Hematopoietic multipotent progenitor cell treated with erythropoietin and hydrocortisone succinate and interleukin-3 and kit ligand, for 4 days (in vitro differentiated cells): ENCODE measurements around the gene NOM1.
"Not testable (repeated sequence)": the region's sequence is repeated elsewhere in the genome, so short reads cannot be mapped to it uniquely, and the experiment has no call there.

ENCODE experiments used
- DNase-seq: peaks from one replicate; pipeline ENCODE4 v3.0.0-alpha.2; 2015

The NOM1 gene, protein sequence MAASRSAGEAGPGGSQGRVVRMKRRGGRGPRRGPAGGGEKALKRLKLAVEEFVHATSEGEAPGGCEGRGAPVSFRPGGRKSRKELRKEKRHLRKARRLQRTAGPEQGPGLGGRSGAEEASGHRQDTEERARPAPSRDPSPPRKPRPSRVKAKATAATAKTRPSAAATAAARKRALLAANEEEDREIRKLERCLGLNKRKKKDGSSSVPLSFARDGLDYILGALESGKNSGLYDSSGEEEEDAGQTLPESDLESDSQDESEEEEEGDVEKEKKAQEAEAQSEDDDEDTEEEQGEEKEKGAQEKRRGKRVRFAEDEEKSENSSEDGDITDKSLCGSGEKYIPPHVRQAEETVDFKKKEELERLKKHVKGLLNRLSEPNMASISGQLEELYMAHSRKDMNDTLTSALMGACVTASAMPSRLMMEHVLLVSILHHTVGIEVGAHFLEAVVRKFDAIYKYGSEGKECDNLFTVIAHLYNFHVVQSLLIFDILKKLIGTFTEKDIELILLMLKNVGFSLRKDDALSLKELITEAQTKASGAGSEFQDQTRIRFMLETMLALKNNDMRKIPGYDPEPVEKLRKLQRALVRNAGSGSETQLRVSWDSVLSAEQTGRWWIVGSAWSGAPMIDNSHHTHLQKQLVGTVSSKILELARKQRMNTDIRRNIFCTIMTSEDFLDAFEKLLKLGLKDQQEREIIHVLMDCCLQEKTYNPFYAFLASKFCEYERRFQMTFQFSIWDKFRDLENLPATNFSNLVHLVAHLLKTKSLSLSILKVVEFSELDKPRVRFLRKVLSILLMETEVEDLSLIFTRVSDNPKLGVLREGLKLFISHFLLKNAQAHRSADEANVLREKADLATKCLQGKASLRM

DNA sequence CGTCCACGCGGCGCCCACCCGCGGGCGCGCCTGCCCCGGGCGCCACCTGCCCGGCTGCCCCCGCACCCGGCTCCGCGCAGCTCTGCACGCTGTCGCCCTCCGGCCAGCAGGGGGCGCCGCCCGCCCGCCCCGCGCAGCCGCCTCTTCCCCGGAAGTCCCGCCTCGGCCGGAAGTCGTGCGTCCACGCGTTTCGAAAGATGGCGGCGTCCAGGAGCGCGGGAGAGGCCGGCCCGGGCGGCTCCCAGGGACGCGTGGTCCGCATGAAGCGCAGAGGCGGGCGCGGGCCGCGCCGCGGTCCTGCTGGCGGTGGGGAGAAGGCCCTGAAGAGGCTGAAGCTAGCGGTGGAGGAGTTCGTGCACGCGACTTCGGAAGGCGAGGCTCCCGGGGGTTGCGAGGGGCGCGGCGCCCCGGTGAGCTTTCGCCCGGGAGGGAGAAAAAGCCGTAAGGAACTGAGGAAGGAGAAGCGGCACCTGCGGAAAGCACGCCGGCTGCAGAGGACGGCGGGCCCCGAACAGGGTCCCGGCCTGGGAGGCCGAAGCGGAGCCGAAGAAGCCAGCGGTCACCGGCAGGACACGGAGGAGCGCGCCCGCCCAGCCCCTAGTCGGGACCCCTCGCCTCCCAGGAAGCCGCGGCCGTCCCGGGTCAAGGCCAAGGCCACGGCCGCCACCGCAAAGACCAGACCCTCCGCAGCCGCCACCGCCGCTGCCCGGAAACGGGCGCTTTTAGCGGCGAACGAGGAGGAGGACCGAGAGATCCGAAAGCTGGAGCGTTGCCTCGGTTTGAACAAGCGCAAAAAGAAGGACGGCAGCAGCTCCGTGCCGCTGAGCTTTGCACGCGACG is at the start of gene NOM1:
TSS of gene NOM1 (plus strand) at position 172 of the 840 bp plus-strand sequence. CDS start at position 198, 26 bp downstream.
- peak; percentile 95 for DNase-seq

DNA sequence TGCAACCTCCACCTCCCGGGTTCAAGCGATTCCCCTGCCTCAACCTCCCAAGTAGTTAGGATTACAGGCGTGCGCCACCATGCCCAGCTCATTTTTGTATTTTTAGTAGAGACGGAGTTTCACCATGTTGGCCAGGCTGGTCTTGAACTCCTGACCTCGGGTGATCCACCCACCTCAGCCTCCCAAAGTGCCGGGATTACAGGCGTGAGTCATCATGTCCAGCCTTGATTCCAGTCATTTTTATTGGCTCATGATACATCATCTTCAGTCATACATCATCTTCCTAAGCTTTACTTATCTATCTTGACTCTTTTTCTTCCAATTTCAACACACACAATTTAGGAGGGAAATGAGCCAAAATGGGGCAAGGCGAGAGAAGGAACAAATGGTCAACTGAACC is 49.4 kb upstream of the NOM1 start:
- DNase-seq: not testable (repeated sequence)

DNA sequence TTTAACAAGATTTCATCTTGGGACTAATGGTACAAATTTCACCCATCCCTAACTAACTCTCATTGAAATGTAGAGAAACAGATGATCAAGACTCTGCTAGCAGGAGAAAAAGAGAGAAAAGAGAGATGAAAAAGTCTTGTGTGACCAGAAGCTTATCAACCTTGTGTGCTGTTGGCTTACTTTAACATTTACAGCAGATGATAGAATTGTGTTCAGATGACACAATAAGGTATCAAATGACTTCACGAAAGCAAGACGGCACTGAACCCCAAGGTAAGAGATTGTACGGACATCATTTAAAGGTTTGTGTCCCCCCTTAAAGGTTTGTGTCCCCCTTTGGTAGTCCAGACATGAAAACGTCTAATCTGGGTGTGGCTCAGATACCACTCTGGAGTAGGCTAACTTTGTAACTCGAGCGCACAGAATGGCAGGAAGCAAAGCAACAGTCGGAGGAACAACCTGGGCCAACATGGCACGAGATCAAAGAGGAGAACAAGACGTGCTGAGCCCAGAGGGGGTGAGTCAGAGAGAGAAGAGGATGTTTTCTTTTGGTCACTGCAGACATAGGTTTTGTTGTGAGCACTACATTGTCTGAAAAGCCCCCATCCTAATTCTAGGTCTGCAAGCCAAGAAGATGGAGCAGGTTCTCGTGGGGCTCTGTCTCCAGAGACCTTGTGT is 46.1 kb upstream of the NOM1 start:
- DNase-seq: no peak

DNA sequence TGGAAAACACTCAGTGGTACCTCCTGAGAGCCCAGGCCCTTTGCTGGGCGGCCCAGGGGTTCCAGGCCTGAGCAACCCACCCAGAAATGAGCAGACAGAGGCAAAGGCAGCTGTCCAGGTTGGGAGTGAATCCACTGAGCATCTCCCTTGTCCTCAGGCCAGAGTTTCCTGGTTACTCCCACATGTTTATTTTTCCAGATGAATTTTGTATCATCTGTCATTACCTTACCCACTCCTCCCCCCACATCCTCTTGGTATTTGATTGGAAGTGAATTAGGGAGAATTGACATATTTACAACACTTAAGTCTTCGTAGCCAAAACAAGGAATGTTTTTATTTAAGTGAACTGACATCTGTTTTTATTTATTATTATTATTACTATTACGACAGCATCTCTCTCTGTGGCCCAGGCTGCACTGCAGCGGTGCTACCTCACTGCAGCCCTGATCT is 43.3 kb upstream of the NOM1 start:
- DNase-seq: no peak

DNA sequence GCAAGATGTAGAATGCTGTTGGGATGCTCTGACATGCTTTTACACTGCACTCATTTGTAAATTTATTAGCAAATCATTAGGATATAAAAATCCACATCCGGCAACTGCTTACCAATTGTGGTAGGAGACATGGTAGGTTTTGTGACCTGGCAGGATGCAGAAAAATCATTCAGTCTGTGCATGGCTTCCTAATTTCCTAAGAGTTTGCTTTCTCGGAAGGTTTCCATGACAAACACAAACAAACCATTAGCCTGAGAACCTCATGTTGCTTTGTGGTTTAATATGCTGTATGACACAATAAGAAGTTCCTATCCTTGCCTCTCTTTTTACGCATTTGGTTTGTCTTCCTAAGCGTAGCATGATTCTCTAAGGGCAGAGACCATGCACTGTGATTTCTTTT is 41.9 kb upstream of the NOM1 start:
- peak; percentile 24 for DNase-seq

DNA sequence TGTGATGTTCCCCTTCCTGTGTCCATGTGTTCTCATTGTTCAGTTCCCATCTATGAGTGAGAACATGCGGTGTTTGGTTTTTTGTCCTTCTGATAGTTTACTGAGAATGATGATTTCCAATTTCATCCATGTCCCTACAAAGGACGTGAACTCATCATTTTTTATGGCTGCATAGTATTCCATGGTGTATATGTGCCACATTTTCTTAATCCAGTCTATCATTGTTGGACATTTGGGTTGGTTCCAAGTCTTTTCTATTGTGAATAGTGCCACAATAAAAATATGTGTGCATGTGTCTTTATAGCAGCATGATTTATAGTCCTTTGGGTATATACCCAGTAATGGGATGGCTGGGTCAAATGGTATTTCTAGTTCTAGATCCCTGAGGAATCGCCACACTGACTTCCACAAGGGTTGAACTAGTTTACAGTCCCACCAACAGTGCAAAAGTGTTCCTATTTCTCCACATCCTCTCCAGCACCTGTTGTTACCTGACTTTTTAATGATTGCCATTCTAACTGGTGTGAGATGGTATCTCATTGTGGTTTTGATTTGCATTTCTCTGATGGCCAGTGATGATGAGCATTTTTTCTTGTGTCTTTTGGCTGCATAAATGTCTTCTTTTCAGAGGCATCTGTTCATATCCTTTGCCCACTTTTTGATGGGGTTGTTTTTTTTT is 39.8 kb upstream of the NOM1 start:
- not testable (repeated sequence) for DNase-seq

DNA sequence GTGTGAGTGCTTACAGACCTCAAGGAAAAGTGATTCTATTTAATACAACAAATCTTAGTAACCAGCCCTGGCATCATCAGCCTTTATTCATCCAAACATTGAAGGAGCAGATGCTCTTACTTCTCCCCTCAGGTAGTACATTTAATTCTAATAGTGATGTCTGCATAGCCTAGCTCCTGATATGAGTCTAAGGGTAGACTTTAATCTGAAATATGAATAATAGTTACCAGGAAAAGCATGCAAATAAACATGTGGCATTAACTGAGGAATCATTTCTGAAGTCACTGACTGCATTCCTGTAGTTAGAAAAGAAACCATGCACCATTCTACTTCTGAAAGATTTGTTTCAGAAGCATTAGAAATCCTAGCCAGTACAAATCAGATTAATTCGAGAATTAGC is 30.9 kb upstream of the NOM1 start:
- no peak for DNase-seq

DNA sequence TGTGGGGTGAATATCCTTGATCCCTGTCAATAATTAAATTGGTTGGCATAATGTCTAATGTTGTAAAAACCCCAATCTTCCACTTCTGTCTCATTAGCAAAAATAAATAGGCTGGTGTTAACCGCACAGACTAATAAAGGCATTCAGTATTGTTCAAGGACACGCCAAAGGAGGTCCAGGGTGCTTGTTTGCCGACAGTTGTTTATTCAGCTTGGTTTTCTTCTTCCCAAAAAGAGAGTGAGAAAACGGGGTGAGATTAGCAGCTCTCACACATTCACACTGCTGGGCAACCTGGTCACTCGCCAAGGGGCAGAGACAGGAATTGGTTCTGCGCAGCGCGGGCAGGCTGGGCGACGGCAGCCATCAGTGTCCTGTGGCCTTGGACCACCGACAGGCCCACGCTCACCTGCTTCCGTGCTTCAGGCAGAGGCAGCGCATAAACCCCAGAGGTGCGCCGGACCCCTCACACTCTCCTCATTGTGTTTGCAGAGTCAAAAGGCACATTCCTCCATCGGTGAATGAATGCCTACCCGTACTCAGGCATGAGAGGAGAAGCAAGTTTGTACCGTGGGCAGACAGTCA is 30.3 kb upstream of the NOM1 start:
- no peak for DNase-seq

DNA sequence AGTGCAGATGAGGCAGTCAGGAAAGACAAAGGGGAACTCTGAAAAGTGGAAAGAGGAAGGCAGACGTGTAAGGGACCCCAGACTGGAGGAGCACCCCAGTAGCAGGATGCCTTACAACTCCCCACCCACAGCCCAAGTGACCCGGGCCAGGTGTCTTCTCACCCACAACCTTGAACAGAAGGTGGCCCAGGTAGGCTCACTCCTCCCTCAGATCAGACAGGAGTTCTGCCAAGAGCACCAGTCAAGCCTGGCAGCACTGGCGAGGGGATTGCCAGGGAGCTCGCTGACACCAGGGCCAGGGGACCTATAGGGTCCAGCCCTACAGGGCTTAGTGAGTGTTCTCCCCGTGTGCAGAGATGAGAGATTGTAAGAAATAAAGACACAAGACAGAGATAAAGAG is 29.4 kb upstream of the NOM1 start:
- no peak for DNase-seq

DNA sequence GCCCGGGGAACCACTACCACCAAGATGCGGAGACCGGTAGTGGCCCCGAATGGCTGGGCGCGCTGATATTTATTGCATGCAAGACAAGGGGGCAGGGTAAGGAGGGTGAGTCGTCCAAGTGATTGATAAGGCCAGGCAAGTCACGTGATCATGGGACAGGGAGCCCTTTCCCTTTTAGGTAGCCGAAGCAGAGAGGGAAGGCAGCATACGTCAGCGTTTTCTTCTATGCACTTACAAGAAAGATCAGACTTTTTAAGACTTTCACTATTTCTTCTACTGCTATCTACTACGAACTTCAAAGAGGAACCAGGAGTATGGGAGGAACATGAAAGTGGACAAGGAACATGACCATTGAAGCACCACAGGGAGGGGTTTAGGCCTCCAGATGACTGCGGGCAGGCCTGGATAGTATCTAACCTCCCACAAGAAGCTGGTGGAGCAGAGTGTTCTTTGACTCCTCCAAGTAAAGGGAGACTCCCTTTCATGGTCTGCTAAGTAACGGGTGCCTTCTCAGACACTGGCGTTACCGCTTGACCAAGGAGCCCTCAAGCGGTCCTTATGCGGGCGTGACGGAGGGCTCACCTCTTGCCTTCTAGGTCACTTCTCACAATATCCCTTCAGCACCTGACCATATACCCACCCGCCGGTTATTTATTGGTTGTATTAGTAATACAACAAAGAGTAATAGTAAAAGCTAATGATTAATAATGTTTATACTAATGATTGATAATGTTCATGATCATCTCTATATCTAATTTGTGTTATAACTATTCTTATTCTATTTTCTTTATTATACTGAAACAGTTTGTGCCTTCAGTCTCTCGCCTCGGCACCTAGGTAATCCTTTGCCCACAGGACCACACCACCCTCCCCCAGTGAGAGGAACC is 28.8 kb upstream of the NOM1 start:
- not testable (repeated sequence) for DNase-seq

DNA sequence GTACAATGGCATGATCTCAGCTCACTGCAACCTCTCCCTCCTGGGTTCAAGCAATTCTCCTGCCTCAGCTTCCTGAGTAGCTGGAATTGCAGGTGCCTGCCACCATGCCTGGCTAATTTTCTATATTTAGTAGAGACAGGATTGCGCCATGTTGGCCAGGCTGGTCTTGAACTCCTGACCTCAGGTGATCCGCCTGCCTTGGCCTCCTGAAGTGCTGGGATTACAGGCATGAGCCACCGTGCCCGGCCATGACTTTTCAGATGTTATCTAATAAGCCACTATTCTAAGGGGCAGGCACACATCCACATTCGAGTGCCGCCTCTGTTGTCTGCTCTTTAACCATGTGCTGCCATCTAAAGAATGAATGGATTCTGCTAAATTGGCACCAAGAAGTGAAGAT is 27.2 kb upstream of the NOM1 start:
- not testable (repeated sequence) for DNase-seq

DNA sequence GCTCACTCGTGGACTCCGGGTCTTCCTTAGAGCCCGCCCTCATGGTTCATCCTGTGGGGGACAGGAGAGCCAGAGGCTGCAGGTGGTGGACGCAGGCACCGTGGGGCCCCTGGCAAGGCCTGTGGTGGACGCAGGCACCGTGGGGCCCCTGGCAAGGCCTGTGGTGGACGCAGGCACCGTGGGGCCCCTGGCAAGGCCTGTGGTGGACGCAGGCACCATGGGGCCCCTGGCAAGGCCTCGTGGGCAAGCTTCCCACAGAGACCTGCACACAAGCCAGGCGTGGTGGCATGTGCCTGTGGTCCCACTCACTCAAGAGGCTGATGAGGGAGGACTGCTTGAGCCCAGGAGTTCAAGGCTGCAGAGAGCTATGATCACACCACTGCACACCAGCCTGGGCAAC is 23.7 kb upstream of the NOM1 start:
- DNase-seq: not testable (repeated sequence)

DNA sequence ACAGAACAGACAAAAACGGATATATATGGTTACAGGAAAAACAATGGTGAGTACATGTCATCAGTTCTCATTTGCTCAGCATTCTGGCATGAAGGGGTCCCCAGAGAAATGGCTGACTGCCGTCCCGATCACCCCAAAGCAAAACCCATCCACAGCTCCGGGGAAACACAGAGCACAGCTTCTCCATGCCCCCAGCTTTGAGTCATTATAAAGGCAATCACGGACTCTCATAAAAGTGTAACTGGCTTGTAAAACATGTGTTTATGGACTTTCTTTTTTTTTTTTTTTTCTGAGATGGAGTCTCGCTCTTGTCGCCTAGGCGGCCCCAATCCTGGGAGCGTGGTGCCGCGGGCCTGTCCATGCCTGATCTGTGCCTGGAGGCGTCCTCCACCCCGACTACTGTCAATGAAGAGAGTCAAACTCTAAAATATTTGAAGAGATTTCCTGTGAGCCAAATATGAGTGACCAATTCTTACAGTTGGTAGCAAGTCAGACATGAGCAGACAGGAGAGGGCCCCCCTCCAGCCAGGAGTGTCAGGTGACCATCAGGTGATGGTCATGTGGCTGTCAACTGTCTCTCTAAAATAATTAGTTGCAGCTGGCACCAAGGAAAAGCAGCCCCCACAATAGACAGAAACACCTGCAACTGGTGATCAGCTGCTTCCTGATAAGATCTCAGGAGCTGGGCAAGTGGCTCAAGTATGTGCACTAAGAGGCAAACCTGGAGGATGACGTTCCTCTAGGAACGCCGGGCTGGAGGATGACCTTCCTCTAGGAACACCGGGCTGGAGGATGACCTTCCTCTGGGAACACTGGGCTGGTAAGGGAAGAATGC is 21.7 kb upstream of the NOM1 start:
- no peak for DNase-seq

DNA sequence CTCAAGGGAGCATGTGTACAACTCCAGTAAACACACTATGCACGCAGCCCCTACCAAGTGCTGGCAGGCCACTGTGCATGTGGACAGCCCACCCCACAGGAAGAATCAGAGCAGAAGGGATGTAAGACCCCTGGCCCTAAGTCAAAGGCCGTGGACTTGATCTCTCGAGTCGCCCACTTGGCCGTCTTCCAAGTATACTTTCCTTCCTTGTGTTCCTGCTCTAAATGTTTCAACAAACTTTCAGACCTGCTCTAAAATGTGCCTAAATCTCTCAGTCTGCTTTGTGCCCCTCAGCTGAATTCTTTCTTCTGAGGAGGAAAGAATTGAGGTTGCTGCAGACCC is 21.1 kb upstream of the NOM1 start:
- no peak for DNase-seq

DNA sequence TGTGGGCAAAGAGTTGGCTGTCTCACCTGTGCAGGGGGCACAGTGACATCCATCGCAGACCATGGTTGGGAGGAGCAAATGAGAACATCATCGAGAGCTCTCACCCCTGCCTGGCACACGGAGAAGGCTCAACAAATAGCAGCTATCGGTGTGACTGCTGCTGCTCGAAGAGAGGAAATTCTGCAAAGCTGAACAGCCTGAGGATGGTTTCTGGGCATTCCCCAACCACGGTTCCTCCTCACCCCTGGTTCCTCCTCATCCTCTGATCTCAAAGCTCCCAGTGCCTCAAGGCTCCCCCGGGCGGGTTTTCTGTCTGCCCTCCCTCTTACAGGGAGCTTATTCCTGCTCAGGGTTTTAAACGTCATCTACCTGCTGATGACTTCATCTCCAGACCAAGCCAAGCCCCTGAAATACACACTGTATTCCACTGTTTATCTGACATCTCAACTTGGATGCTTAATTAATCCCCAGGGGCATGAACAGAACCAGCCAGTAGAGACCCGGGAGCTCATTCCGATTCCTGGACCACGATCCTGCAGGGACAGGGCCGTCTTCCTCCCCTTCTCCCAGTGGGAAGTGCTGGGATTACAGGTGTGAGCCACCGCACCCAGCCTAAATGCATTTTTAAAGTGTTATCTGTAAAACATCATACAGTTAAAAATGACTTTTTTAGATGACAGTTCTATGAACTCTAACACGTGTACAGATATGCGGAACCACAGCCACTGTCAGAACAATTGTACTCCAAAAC is 19.5 kb upstream of the NOM1 start:
- DNase-seq: no peak

DNA sequence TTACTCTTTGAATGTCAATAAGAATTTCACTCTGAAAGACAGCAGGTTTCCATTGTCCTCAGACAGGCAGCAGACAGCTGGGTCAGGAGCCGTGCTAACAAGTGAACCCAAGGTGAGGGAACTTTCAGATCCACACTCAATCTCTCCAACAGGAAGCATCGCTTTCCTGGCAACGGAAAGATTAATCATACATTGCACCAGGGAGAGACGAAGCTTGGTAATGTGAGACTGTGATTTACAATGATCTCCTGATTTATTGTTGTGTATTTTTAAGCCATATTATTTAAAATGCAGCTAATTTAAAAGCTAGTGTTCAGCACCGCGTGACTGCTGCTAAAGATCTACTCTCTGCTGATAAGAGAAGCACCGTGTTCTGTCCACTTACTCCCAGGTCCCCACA is 17.5 kb upstream of the NOM1 start:
- no peak for DNase-seq

DNA sequence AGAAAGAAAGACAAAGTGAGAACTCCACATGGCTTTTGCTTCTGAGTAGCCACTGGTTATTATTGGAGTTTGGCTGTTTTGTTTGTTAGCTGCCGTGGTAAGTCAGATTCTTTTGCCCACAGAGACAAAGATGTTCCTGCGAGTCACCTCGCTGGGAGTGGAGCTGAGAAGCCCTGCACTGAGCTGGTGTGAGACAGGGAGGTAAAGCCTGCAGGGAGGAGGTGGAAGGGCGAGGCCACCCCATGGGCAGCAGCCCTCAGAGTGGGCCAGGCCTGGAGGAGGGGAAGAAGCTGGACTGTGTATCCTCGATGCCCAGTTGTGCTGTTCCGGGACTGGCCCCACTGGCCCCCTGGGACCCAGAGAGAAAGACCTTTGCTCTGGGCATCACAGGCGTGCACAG is 14.3 kb upstream of the NOM1 start:
- DNase-seq: no peak

DNA sequence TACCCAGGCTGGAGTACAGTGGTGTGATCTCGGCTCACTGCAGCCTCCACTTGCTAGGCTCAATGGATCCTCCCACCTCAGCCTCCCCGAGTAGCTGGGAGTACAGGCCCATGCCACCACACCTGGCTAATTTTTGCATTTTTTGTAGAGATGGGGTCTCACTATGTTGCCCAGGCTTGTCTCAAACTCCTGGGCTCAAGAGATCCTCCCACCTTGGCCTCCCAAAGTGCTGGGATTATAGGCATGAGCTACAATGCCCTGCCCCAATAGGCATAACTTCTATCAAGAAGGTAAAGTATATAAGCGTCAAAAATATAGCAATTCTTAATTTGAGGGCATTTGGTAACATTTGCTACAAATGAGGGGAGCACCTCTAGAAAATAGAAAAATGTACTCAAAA is 12.7 kb upstream of the NOM1 start:
- not testable (repeated sequence) for DNase-seq
